GM21723 (cell line): ENCODE data around the gene ZNF385B.

ENCODE experiments used
- ATAC-seq: cut with Tn5 transposase; IDR thresholded peaks from one replicate; pipeline ENCODE4 v1.9.1; 2021; ENCODE audit warnings: mild to moderate bottlenecking, moderate library complexity; ENCODE audit not compliant: unreplicated experiment

Gene ZNF385B

DNA sequence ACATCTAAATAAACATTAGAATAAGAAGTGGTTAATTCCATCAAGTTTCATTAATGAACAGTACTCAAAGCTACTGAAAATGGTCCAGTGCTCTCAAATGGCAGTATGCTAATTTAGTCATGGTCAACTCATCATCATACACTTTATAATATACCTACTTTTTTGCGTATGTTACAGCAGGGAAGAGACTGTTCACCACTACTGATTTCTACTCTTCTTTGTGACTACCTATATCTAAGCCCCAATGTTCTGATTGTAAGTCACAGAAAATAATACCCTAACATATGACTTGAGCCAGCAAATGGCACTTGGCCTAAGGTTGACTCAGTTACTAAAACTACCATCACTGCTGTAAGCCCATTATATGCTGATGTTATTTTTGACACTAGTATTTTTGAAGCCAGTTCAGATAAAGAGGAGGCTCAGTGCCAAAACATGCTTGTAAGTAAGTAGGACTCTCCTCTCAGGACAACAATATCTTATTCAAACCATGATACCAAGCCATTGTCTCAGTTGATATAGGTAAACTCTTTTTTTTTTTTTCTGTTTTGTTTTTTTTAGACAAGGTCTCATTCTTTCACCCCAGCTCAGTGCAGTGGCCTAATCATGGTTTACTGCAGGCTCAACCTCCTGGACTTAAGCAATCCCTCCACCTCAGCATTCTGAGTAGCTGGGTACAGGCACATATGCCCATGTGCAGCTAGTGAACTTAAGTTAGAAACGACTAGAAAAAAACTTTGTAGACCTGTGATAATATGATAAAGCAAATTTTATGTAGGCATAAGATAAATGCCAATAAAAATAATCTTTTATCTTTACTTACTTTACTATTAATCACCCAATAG, 266.9 kb downstream of the ZNF385B start:
- no peak for ATAC-seq

GRCh38 chr2:179593323-179593722, 268.1 kb downstream of the ZNF385B start:
- no peak for ATAC-seq

DNA sequence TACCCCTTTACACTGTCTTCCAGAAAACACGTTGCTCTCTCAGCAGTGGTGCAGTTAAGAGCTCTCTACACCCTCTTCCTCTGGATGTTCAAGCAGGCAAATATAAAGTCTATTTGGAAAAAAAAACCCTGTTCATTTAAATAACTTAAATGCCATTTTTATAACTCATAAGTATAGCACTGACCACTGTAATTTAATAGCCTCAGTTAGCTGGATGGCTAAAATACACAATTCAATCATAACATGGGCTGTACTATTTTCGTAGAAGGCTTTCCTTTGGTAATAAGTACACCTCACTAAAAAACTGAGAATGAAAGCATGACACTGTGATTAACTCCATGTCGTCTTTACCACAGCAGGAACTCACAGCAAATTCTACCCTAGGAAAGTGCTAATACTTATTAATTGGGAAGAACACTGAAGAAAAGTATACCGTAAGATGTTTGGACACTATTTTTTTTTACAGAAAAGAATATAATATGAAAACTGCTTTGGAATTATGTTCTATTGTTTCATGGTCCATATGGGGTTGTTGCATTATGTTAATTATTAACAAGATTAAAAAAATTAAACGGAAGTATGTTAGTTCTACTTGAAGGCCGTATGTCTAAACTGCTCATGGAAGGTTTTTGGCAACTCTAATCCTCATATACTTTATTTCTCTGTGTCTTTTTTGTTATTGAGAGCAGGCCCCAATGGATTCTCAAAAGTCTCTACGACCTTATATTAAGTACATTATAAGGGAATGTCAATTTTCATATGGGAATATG, 269.1 kb downstream of the ZNF385B start:
- no peak for ATAC-seq

DNA sequence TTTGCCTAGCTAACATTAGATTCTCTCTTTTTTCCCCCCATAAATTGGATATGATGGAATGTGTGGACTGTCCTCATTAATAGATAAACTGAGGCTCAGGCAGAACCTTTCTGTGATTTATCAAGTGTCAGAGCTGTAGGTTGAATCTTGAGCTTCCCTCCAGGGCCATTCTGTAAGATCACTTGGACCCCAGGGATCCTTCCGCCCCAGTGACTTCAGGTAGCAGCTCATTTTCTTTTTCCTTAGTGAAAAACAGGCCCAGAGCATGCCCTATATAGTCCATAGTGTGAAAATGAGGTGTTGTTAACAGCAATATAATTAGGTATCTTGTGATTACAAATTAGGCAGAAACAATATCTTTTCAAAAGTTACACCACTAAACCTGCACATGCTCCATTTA, 269.7 kb downstream of the ZNF385B start:
- ATAC-seq: no peak

DNA sequence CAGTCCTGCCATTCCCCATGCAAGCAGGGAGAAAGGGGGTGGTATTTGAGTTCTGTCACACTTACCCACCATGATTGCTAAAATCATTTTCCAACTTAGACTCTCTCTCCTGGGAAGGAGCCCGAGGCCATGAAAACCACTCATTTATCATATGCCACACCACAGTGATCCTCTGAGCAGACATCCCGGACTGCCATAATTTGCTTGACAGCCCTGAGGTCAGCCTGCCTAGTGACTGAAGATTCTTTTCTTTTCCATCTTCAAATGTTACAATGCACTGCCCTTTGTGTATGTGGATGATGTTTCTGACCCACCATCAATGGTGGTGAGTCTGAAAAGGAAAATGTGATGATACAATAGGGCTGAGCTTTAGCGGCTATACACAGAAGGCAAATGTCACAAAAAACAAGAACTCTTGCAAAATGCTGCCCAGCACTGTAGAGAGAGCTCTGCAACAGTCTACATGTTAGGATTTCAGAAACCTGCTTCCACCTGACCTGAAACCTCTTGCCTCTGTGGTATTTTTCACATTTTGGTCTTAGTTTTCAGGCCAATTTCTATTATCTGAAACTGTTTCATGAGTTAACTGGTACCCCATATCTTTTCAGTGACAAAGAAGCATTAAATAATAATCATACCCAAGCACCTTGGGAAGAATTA, 272.8 kb downstream of the ZNF385B start:
- ATAC-seq: no peak

GRCh38 chr2:179584760-179585159, 276.7 kb downstream of the ZNF385B start:
- ATAC-seq: no peak

GRCh38 chr2:179581605-179582004, 279.8 kb downstream of the ZNF385B start:
- ATAC-seq: no peak

- no peak for ATAC-seq
These were observed 280.9 kb downstream of the ZNF385B start for GRCh38 chr2:179580378-179581146.

DNA sequence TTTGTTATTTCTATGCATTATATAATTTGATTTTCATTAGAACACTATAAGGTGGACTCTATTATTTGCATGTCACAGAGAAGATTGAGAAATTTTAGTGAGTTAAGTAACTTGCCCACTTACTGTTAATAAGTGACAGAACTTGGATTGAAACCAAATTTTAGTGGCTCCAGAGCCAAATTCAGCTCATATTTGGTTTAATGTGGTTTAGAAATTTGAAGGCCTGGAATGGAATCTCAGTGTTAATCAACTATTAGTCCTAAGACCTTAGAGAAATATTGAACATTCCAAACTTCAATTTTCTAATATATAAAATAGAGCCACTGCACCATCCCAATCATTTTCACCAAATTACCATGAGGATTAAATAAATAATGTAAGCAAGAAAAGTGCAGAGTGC, 281.6 kb downstream of the ZNF385B start:
- no peak for ATAC-seq

GRCh38 chr2:179578171-179578916, 283.1 kb downstream of the ZNF385B start:
- no peak for ATAC-seq

- no peak for ATAC-seq
These were observed 287.3 kb downstream of the ZNF385B start for GRCh38 chr2:179574061-179574519.

GRCh38 chr2:179572544-179572943, 288.9 kb downstream of the ZNF385B start:
- ATAC-seq: no peak

- no peak for ATAC-seq
These were observed 289.7 kb downstream of the ZNF385B start for GRCh38 chr2:179571721-179572120.

GRCh38 chr2:179571252-179571651, 290.2 kb downstream of the ZNF385B start:
- no peak for ATAC-seq

- ATAC-seq: no peak
These were observed 291.6 kb downstream of the ZNF385B start for GRCh38 chr2:179569831-179570233.

DNA sequence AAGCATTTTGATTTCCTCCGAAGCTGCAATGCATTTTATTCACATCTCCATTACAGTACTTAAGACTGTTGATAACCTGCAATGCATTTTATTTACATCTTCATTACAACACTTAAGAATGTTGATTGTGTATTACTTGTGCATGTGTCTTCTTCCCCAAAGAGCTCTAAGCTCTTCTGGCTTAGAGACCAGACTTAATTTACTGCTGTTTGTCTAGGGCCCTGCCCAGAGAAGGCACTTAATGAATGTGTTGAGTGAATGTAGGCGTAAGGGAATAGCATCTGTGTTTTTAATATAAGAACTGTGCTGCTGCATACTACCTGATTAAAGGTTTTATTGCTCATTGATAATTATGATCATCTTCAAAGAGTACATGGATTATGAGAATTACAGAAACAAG, 295.6 kb downstream of the ZNF385B start:
- ATAC-seq: no peak

DNA sequence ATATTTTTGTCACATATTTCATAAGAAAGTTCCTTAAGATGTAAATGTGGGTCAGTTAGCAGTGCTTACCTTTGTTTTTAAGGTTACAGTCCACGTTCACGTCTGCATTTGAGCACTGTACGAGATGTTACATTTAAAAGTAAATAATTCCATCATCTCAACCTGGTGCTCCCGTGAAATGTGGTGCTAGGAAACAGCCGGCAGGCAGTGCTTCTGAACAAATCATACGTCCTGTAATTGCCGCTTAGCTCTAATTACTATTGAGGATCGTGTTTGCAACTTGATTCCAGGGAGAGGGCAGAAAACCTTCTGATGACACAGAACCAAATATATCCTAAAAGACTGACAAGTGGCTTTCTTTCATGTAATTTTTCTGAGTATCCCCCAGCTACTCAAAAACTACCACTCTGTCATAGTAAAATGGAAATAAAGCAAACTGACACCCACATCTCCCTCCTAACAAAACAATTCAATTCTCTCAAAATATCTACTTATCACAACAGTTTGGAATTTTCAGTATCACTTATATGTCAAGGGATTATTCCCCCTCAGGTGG, 299.0 kb downstream of the ZNF385B start:
- ATAC-seq: no peak

GRCh38 chr2:179561702-179562101, 299.7 kb downstream of the ZNF385B start:
- ATAC-seq: no peak

DNA sequence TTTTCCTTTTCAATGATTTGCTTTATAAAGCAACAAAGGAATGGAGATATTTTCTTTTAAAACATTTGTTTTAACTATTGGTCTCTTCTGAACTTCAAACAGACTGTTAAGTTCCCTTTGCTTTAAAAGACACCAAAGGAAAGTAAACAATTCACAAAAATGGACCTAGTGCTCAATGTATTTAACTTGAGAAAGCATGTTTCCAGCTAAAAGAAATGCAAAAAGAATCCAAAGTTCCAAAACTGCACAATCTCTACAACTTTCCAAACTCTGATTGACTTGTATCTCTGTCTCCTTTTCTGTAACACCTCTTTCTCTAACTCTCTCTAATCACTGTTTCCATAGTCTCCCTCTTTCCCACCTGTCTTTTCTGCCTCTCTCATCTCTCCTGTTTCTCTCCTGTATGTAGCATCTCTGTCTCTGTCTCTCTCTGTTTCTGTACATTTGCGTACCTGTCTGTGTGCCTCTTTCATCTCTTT, 301.1 kb downstream of the ZNF385B start:
- ATAC-seq: no peak
